ENCODE results near the gene ZNF316. TPM values are rescaled to one million over a fixed set of nuclear protein-coding genes. Genes with fewer than 3 reads are reported as not detected.

Gene ZNF316
- total RNA-seq, 1 donor from 2014 or later: 12.6 TPM

GRCh38 chr7:6650521-6651011 lies 13.4 kb downstream of the ZNF316 start:
- H3K4me3 ChIP-seq (ENCODE audit: low read depth, low read length): no peak overlapping the region
- no peak for DNase-seq (ENCODE audit: low read depth)
- TF ChIP-seq, protein P1, sequence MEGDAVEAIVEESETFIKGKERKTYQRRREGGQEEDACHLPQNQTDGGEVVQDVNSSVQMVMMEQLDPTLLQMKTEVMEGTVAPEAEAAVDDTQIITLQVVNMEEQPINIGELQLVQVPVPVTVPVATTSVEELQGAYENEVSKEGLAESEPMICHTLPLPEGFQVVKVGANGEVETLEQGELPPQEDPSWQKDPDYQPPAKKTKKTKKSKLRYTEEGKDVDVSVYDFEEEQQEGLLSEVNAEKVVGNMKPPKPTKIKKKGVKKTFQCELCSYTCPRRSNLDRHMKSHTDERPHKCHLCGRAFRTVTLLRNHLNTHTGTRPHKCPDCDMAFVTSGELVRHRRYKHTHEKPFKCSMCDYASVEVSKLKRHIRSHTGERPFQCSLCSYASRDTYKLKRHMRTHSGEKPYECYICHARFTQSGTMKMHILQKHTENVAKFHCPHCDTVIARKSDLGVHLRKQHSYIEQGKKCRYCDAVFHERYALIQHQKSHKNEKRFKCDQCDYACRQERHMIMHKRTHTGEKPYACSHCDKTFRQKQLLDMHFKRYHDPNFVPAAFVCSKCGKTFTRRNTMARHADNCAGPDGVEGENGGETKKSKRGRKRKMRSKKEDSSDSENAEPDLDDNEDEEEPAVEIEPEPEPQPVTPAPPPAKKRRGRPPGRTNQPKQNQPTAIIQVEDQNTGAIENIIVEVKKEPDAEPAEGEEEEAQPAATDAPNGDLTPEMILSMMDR (conservative IDR thresholded peaks at IDR 0.05; ENCODE audit: low read depth, low read length): no peak

DNA sequence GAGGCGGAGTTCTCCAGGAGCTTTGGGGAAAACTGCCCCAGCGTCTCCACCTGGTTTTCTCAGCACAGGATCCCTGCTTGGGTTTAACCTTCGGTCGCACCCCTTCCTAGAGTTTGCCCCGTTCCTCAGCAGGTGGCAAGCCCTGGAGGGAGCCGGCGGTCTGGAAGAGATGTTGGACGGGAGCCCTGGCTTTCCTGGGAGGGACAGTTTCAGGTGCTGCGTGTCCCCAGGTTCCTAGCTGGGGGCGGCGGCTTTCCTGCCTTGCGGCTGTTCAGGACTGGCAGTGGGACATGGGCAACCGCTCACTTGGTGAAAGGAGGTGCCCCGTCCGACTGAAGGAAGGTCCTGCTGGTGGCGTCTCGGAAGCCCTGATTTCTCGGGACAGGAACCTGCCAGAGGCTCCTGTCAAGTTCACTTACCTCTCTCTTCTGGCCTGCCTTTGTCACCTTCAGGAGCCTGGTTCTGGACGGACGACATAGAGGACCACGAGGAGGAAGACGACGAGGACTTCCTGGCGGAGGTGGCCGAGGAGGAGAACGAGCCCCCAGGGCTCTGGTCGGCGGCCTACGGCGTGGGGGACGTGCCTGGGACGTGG lies 14.8 kb downstream of the ZNF316 start:
- no peak for DNase-seq (ENCODE audit: low read depth)
- no peak overlapping the region for H3K4me3 ChIP-seq (ENCODE audit: low read depth, low read length)
- TF ChIP-seq, protein P1 (conservative IDR thresholded peaks at IDR 0.05; ENCODE audit: low read depth, low read length): no peak

GRCh38 chr7:6652446-6653011 lies 15.4 kb downstream of the ZNF316 start:
- TF ChIP-seq, protein P1 (conservative IDR thresholded peaks at IDR 0.05; ENCODE audit: low read depth, low read length): no peak
- no peak for DNase-seq (ENCODE audit: low read depth)

DNA sequence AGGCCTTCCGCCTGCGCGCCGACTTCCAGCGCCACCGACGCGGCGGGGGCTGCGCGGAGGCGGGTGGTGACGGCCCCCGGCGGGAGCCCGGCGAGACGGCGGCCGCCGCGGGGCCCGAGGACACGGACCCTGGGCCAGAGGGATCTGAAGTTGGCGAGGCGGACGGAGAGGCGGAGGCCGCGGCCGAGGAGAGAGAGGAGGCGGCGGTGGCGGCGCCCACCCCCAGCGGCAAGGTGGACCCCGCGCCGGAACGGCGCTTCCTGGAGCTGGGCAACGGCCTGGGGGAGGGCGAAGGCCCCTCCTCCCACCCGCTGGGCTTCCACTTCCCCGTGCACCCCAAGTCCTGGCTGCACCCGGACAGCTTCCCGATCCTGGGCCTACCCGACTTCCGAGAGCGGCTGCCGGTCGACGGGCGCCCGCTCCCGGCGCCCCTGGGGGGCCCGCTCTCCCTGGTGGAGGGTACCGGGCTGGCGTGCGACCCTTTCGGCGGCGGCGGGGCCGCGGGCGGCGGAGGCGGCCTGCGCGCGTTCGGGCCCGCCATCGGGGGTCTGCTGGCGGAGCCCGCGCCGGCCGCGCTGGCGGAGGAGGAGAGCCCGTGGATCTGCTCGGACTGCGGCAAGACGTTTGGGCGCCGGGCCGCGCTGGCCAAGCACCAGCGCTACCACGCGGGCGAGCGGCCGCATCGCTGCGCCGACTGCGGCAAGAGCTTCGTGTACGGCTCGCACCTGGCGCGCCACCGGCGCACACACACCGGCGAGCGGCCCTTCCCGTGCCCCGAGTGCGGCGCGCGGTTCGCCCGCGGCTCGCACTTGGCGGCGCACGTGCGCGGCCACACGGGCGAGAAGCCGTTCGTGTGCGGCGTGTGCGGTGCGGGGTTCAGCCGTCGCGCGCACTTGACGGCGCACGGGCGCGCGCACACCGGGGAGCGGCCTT lies 16.2 kb downstream of the ZNF316 start:
- TF ChIP-seq, protein P1 (conservative IDR thresholded peaks at IDR 0.05; ENCODE audit: low read depth, low read length): no peak
- DNase-seq (ENCODE audit: low read depth): no peak
- H3K4me3 ChIP-seq (ENCODE audit: low read depth, low read length): no peak overlapping the region

More at GRCh38 chr7:6652446-6653011, 15.4 kb downstream of the ZNF316 start:
- H3K4me3 ChIP-seq (ENCODE audit: low read depth, low read length): no peak overlapping the region

GRCh38 chr7:6654113-6654841 lies 17.2 kb downstream of the ZNF316 start:
- no peak overlapping the region for H3K4me3 ChIP-seq (ENCODE audit: low read depth, low read length)
- TF ChIP-seq, protein P1 (conservative IDR thresholded peaks at IDR 0.05; ENCODE audit: low read depth, low read length): no peak
- no peak for DNase-seq (ENCODE audit: low read depth)

- TF ChIP-seq, protein P1 (conservative IDR thresholded peaks at IDR 0.05; ENCODE audit: low read depth, low read length): no peak
- H3K4me3 ChIP-seq (ENCODE audit: low read depth, low read length): no peak overlapping the region
- DNase-seq (ENCODE audit: low read depth): no peak
These were observed 17.9 kb downstream of the ZNF316 start for GRCh38 chr7:6654842-6655610.
